HG02642 (cell line): ENCODE results near the gene SNTG2.
"Not testable (repeated sequence)": the region's sequence is repeated elsewhere in the genome, so short reads cannot be mapped to it uniquely, and the experiment has no call there.

Source experiments
- ATAC-seq: cut with Tn5 transposase; IDR thresholded peaks from one replicate; pipeline ENCODE4 v1.9.1; 2021; ENCODE audit warnings: mild to moderate bottlenecking; ENCODE audit not compliant: unreplicated experiment, poor library complexity

The SNTG2 gene

DNA sequence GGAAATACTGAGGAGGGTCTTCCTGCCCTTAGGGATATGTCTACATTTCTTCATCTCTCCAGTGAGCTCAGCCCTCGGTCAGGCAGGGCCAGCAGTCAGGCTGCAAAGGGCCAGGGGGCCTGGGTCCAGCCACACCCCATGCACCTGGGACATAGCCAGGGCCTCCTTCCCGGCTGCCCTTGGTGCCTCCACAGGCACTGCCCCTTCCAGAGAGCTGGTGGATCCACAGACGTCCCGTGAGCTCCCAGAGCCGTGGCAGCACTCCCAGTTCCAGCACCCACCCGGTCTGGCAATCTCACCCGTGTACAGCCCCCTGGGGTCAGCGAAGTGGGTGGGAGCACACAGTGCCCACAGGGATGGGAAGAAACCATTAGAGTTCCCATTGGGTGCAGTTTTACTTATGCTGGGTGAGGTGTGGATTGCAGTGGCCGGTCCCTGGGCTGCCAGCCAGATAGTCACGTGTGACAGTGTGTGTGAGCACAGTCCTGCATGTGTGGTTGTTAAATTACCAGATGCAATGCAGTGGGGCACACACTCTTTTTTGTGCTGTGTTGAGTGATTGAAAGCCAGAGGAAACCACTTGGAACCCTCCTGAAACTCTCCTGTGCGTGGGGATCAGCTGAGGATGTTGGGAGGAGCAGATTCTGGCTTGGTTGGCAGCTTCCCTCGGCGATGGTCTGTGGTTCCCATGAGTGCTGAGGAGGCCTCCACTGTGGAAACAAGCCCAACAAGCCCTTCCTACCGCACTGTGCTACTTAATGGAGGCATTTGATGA lies 131.0 kb downstream of the SNTG2 start:
- no peak for ATAC-seq

DNA sequence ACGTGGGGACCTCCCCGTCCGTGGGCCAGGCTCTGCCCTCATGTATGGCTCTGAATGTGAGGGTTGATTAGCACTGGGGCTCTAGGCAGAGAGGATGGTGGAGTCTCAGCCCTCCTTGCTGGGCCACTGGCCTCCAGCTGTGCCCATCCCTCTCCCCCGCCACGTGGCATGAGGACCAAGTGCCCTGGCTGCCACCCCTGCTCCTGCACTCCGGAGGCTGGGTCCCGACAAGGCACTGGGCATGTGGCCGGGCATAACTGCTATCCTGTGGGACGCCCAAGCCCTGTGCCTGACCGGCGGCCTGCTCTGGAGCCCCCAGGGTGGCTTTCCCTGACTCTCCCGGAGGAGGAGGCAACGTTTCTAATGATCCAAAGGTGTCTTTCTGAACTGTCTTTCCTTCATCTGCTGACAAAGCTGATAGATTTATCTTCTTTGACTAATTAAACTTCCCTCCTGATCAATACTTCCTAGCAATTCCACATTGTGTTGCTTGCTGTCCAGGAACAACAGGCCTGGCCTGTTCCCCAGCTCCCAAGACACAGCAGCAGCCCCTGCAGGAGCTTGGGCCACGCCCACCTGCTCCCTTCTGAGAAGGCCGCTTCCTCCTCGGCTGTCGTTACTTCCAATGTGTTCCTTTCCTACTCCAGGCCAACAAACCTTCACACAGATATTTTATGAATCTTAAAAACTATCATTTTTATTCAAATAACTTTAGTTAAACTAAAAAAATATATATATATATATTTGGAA lies 132.0 kb downstream of the SNTG2 start:
- ATAC-seq, result no peak

DNA sequence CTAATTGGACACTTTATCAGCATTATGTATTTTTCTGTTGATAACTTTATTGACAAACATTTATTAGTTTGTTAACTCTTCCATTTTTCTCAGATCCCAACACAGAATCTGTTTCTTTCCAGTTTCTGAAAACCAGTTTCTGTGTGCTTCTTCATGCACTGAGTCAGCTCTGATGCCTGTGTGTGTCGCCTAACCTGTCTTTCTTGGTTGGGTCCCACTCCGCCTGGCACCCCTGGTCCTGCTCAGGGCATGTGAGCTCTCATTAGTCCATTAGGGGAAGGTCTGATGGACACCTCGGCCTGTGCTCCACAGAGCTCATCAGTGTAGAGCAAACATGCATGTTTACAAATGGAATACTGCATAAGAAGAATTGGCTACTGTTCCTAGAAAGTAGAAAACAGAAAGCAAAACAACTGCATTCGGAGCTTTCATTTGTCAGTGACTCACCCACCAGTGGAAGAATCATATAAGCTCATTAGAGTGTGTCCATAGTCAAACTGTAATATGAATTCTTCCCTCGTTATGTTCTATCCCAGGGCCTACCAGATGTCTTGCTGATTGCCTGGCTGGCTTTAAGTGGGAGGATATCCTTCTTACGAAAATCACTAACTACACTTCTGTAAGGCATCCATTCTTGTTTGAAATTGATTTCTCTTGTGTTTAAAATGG lies 137.7 kb downstream of the SNTG2 start:
- ATAC-seq, result no peak

- ATAC-seq, result no peak
Measured at GRCh38 chr2:1088940-1089339, 138.3 kb downstream of the SNTG2 start.

DNA sequence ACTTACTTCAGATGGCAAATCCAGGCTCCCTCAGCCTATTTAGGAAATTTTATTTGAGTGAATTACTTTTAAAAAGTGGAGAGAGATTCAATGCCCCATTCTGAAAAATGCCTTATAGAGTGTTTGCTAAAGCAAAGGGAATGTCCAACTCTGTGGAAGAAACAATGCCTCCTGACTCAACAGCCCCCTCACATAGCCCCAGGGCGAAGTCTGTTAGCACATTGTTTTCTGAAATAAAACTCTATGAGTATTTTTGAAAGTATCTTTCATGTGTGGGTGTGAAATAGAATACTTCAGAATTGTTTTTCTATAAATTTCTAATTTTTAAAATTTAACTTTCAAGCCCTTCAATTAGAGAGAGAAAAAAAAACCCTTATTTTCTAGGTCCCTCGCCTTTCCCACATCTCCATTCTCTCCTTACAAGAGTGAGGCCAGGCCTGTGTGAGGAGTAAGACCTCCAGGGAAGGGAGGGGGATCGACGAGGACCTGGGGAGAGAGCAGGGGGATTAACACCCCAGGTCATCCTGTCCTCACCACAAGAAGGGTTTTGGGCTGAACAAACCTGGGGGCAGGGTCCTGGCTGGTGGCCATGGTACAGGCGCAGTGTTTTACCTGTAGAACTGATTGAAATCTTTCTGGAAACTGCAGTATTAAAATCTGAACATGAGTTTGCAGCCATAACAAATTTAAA lies 141.4 kb downstream of the SNTG2 start:
- no peak for ATAC-seq

DNA sequence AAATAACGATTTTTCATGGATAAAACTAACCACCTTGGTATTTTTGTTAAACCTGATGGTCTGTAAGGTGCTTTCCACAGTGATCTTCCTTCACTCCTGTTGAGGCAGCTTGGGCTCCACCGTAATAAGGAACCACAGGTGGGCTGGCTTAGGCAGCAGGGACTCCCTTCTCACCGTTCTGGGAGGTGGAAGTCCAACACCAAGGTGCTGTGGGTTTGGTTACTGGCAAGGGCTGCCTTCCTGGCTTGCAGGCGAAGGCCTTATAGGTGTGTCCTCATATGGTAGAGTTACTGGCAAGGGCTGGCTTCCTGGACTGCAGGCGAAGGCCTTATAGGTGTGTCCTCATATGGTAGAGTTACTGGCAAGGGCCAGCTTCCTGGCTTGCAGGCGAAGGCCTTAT lies 143.0 kb downstream of the SNTG2 start:
- ATAC-seq, result not testable (repeated sequence)

DNA sequence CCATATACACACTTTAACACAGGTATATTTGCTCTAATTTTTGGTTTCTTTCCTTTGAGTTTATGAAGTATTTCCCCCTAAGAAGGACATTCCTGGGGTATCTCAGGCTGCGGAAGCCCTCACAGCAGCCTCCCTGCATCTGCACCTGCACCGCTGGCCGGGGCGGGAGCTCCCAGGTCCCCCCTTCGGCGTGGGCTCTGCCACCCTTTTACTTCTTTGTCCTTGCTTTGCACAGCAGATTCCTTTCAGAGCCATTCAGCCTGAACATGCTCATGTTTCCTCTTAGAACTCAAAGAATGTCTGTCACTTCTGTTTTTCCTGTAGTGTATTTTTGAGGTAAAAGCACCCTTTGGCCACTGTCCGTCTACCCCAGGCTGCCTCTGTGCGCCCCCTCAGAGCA lies 146.5 kb downstream of the SNTG2 start:
- no peak for ATAC-seq

DNA sequence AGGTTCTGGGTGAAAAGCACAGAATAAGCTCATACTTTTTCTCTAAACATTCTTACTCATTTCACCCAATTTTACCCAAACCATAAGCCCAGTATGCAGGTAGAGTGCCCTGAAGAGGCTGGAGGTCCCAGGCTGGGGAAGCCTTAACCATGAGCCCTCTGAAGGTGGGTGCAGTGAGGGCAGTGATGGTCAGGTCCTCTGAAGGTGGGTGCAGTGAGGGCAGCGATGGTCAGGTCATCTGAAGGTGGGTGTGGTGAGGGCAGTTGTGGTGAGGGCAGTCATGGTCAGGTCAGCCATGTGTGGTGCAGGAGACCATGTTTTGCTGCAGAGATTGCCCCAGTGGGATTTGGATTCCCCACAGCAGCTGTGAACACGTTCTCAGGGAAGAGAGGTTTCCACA lies 148.8 kb downstream of the SNTG2 start:
- ATAC-seq, result no peak

GRCh38 chr2:1101011-1101782 lies 150.5 kb downstream of the SNTG2 start:
- ATAC-seq, result no peak

DNA sequence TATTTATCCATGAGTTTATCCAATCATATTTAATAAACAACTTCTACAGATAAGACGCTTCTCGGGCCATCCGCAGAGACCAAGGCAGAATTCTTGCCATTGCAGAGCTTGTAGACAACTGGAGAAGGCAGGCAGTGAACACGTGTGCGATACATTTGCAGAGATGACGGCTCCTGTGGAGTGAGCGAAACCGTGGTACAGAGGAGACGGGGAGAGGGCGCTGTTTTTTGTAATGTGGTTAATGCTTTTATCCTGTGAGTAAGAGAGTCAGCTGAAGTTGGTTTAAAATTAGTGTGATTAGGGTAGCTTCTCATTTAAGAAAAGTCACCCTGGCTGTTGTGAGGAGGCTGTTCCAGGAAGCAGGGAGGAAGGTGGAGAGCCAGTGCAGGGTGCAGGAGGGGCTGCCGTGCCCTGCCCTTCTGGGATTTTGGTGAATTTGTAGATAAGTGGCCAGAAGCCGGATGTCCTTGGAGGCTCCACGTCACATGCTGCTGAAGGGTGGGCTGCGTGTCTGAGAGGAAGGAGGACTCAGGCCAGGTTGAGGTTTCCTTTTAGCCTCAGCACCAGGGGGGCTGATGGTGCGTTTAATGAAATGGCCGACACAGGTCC lies 151.4 kb downstream of the SNTG2 start:
- ATAC-seq, result no peak

GRCh38 chr2:1104364-1104763 lies 153.7 kb downstream of the SNTG2 start:
- ATAC-seq, result no peak

DNA sequence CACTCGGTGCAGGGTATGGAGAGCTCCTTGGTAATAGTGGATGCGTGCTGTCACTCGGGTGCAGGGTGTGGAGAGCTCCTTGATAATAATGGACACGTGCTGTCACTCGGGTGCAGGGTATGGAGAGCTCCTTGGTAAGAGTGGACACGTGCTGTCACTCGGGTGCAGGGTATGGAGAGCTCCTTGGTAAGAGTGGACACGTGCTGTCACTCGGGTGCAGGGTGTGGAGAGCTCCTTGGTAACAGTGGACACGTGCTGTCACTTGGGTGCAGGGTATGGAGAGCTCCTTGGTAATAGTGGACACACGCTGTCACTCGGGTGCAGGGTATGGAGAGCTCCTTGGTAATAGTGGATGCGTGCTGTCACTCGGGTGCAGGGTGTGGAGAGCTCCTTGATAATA lies 155.7 kb downstream of the SNTG2 start:
- not testable (repeated sequence) for ATAC-seq

GRCh38 chr2:1115843-1116539 lies 165.3 kb downstream of the SNTG2 start:
- no peak for ATAC-seq

DNA sequence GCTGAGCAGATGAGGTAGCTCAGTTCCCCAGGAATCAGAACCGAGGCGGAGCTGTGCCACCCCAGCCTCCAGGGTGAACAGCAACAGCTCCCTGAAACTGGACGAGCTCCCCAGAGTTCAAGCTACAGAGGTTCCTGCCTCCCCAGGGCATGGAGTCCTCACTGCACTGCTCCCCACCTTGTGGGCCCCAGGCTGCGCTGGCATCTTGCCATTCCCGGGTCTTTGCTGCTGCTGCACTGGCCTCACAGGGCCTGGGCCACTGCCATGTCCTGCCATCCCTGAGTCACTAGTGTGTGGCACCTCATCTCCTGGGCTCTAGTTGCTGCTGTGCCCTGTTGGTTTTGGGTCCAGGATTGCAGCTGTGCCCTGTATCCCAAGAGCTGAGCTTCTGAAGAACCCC lies 166.9 kb downstream of the SNTG2 start:
- ATAC-seq, result no peak

GRCh38 chr2:1125217-1125616 lies 174.6 kb downstream of the SNTG2 start:
- ATAC-seq, result no peak

DNA sequence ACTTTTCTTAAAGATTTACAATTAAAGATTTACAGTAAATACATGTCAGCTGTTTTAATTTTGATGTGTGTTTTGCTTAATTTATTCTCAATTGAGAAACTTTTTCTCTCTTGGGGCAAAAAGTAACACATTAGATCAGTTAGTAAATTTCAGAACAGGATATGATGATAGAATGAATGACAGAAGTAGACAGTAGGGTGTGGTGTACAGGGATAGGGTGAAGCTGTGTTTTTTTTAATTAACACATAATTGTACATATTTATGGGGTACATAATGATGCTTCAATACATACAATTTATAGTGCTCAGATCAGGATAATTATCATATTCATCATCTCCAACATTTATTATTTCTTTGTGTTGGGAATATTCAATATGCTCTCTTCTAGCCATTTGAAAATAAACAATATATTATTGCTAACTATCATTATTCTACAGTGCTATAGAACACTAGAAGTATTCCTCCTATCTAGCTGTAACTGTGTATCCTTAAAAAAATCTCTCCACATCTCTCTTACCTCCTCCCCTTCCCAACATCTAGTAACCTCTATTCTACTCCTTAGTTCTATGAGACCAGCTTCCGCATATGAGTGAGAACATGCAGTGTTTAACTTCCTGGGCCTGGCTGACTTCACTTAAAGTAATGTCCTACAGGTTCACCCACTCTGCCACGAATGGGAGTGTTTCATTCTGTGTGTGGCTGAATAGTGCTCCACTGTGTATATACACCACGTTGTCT lies 175.2 kb downstream of the SNTG2 start:
- no peak for ATAC-seq

DNA sequence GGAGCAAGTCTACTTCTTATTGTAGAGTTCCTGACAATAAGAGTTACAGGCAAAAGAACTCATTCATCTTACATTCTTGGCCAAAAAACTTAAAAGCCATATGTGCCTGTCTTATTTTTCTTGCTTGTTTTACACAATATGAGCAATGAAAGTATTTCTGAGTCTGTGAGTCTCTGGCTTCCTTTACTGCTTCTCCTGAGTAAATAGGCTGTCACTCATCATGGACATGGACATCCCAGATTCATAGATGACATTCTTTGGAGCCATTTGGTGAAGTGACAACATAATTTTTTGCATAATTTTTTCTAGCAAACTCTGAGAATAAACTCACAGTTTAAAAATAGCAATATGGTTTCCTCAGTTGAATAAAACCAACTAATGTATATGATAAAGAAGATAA lies 179.3 kb downstream of the SNTG2 start:
- ATAC-seq, result no peak

DNA sequence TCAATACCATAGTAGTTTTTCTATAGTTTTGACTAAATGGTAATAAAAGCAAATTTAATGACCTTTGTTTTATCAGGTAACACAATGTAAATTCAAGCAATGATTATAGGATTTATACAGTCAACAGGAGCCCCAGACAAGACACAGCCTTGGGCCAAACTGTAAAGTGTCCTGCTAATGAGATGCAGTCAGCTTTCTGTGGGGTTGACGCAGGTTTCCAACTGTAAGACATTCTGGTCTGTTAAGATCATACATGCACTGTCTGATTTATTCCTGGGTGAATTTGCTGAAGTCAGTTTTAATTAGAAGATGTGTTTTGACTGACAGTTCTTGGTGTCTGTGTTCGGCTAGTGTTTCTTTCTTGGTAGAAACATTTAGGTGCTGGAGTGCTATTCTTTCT lies 180.3 kb downstream of the SNTG2 start:
- no peak for ATAC-seq
